Stimulated activated CD4-positive, alpha-beta T cell treated with anti-CD3 and anti-CD28 coated beads, Interleukin-12 subunit alpha, Interleukin-12 subunit beta, amount 100 ng/mL, for 48 hours (primary cell): ENCODE measurements around the gene NUB1.
"Not testable (repeated sequence)": the region's sequence is repeated elsewhere in the genome, so short reads cannot be mapped to it uniquely, and the experiment has no call there.

Experiments
- DNase-seq, 3 donors: peaks; one replicate each; pipeline ENCODE4 v3.0.0-alpha.2; 2020; ENCODE audit warnings: low read depth in 2 of 3, low spot score in 1 of 3

The NUB1 gene, protein sequence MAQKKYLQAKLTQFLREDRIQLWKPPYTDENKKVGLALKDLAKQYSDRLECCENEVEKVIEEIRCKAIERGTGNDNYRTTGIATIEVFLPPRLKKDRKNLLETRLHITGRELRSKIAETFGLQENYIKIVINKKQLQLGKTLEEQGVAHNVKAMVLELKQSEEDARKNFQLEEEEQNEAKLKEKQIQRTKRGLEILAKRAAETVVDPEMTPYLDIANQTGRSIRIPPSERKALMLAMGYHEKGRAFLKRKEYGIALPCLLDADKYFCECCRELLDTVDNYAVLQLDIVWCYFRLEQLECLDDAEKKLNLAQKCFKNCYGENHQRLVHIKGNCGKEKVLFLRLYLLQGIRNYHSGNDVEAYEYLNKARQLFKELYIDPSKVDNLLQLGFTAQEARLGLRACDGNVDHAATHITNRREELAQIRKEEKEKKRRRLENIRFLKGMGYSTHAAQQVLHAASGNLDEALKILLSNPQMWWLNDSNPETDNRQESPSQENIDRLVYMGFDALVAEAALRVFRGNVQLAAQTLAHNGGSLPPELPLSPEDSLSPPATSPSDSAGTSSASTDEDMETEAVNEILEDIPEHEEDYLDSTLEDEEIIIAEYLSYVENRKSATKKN

DNA sequence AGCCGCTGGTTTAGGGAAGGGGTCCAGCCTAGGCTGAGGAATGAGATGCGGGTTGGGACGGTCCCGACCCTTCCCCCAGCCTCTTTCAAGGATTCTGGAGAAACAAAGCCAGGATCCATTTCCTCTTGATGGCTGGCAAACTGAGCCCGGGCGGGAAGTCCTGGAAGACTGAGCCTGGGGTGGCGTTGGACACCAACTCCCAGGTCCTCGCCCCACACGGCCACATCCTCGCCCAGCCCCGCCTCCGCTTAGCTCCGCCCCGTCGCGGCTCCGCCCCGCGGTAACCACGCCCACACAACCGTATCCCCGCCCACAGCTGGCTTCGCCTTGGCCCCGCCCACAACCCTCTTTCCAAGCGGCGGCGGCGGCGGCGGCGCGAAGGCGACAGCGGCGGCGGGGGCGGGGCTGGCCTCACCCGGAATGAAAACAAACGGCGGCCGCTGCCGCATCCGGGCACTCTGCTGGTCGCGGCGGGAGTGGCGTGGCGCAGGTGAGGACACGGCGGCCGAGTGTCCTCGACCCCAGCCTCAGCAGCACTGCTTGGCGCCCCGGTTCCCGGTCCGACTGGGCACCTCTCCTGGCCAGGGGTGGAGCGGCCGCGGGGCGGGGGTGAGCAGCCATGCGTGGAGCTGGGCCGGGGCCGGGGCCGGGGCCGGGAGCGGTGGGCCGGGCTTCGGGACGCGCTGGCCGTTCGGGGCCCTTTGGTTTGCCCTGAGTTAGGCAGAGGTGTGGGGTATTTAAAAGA, at the start of gene NUB1:
Gene NUB1, plus strand, starts transcription at position 456 of the 745 bp plus-strand sequence. CDS start 3,538 bp downstream, outside the sequence.
- DNase-seq = peak; percentile 86 to 98 (median 90)

- DNase-seq = no peak
Measured at GRCh38 chr7:151292850-151293249, 48.8 kb upstream of the NUB1 start.

GRCh38 chr7:151296202-151296992, 45.2 kb upstream of the NUB1 start:
- DNase-seq = no peak

GRCh38 chr7:151298765-151299164, 42.8 kb upstream of the NUB1 start:
- no peak for DNase-seq

DNA sequence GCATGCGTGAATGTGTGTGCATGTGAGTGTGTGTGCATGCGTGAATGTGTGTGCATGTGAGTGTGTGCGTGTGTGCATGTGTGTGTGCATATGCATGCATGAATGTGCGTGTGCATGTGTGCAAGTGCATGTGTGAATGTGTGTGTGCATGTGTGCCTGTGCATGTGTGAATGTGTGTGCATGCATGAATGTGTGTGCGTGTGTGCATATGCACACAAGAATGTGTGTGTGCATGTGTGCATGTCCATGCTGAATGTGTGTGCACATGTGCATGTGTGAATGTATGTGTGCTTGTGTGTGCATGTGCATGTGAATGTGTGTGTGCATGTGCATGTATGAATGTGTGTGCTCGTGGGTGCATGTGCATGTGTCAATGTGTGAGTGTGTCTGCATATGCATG, 42.1 kb upstream of the NUB1 start:
- no peak for DNase-seq

- DNase-seq = no peak
Measured at GRCh38 chr7:151299940-151300645, 41.5 kb upstream of the NUB1 start.

DNA sequence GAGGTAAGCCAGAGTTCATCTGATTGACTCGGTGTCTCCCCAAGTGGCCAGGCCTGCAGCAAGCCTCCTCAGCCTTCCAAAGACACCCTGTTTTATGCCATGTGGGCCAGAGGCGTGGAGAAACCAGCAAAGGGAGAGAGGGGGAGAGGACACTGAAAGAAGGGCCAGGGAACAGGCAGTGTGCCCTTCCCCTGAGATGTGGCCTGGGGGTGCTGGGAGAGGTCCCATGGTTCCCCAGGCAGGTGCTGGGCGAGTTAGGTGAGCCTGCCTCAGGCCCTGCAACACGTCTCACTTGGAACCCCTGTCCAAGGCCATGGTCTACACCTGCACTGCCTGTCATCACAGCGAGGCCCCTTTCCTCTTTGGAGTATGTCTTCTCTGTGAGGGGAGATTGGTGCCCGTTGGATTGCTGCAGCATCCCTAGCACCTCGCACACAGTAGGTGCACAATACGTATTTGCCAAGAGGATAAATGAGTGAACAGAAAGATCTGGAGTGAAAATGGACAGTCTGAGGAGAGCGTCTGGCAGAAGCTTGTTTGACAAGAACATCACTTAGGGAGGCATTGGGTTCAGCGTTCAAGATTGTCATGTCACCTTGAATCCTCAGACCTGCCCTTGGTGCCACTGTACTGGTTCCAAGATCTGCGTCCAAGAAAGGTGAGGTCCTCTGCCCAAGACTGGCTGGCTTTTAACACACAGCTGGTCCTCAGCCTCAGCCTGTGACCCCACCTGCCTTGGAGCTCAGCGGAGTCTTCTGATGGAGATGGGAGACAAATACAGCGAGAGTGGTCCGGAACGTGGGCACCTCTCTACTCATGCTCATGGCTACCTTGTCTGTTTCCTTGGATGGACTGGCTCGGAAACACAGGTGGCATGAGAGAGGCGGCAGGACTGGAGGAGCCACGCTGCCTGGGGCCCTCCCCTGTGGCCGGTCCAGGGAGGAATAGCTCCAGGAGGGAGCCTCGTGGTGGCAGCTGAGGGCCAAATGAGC, 39.8 kb upstream of the NUB1 start:
- DNase-seq = no peak

GRCh38 chr7:151304251-151304650, 37.4 kb upstream of the NUB1 start:
- not testable (repeated sequence) for DNase-seq

DNA sequence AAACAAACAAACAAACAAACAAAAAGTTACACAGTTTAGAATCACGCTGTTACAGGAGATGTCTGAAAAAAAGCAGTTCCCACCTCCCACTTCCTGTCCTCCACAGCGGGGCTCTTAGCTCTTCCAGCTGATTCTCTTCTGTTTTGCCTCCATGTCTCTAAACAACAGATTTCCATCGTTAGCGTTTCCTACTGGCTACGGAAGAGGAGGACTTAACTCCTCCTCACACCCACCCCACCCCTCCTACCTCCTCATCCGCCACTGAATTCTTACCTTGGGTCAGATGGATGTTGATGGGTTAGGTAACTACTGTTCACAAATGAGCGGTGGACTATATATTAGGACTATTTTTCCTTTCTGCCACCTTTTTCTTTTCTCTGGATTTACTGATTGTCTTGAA, 36.8 kb upstream of the NUB1 start:
- no peak for DNase-seq

GRCh38 chr7:151306374-151306773, 35.2 kb upstream of the NUB1 start:
- no peak for DNase-seq

GRCh38 chr7:151306860-151307259, 34.8 kb upstream of the NUB1 start:
- no peak for DNase-seq

- no peak for DNase-seq
Measured at GRCh38 chr7:151307536-151307935, 34.1 kb upstream of the NUB1 start.

GRCh38 chr7:151308256-151308655, 33.4 kb upstream of the NUB1 start:
- no peak for DNase-seq

- no peak for DNase-seq
Measured at GRCh38 chr7:151308791-151309190, 32.8 kb upstream of the NUB1 start.

- DNase-seq = no peak
Measured at GRCh38 chr7:151309311-151309710, 32.3 kb upstream of the NUB1 start.

GRCh38 chr7:151310578-151310977, 31.0 kb upstream of the NUB1 start:
- no peak for DNase-seq

DNA sequence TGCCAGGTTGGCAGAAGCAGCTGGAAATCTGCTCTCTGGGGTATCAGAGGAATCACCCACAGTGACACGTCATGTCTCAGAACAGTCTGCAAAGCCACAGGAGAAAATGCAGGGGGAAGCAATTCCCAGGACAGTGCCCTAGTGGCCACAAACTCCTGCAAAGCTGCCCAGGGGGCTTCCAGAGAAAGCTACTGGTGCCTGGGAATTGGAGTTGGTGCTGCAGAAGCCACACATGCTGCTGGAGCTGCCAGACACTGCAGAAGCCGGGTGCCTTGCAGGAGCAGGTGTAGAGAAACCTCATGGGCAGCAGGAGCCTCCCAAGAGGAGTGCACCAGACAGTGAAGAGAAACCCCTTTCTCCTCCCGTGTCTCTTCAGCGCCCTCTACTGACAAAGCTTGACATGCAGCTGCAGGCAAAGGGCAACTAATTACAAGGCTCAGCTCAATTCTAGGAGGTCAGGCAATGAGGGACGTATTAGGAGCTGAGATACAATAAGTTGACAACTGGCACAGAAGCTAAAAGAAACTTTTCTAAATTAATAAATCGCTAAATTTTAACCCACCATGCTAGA, 30.2 kb upstream of the NUB1 start:
- DNase-seq = peak in 1 of 3 donors; percentile 36

GRCh38 chr7:151312356-151312755, 29.3 kb upstream of the NUB1 start:
- no peak for DNase-seq
